NCI-H2171 (cell line): ENCODE data around the gene MMP24.
A peak's percentile ranks its signal among the peaks of the same experiment; 100 is the strongest.
"Not testable (repeated sequence)": the region's sequence is repeated elsewhere in the genome, so short reads cannot be mapped to it uniquely, and the experiment has no call there.

Experiments
- DNase-seq: peaks from one replicate; lab custom pipeline; 2025; lab: John Stamatoyannopoulos, UW

The MMP24 gene

GRCh38 chr20:35226126-35226883 is at the start of gene MMP24:
Gene MMP24, plus strand, starts transcription at chr20:35226690. Its CDS starts 49 bp downstream, at chr20:35226739.
- no peak for DNase-seq

GRCh38 chr20:35179292-35180212 is 46.9 kb upstream of the MMP24 start:
- DNase-seq: no peak

GRCh38 chr20:35180266-35180665 is 46.2 kb upstream of the MMP24 start:
- no peak for DNase-seq

GRCh38 chr20:35181731-35182130 is 44.8 kb upstream of the MMP24 start:
- no peak for DNase-seq

- DNase-seq: not testable (repeated sequence)
These were observed 39.7 kb upstream of the MMP24 start for GRCh38 chr20:35186691-35187289.

GRCh38 chr20:35187584-35188190 is 38.8 kb upstream of the MMP24 start:
- no peak for DNase-seq

- DNase-seq: not testable (repeated sequence)
These were observed 37.3 kb upstream of the MMP24 start for GRCh38 chr20:35189223-35189622.

- no peak for DNase-seq
These were observed 35.9 kb upstream of the MMP24 start for GRCh38 chr20:35190556-35190955.

- DNase-seq: no peak
These were observed 34.9 kb upstream of the MMP24 start for GRCh38 chr20:35191419-35192117.

GRCh38 chr20:35192118-35192872 is 34.2 kb upstream of the MMP24 start:
- no peak for DNase-seq

- not testable (repeated sequence) for DNase-seq
These were observed 33.3 kb upstream of the MMP24 start for GRCh38 chr20:35193031-35193791.

- DNase-seq: no peak
These were observed 30.2 kb upstream of the MMP24 start for GRCh38 chr20:35196313-35196712.

- no peak for DNase-seq
These were observed 26.8 kb upstream of the MMP24 start for GRCh38 chr20:35199740-35200139.

- no peak for DNase-seq
These were observed 26.2 kb upstream of the MMP24 start for GRCh38 chr20:35200267-35200666.

- not testable (repeated sequence) for DNase-seq
These were observed 25.0 kb upstream of the MMP24 start for GRCh38 chr20:35201467-35201866.

- DNase-seq: no peak
These were observed 19.7 kb upstream of the MMP24 start for GRCh38 chr20:35206802-35207201.

- peak; percentile 72 for DNase-seq
These were observed 18.4 kb upstream of the MMP24 start for GRCh38 chr20:35207950-35208611.

- DNase-seq: no peak
These were observed 11.2 kb upstream of the MMP24 start for GRCh38 chr20:35215066-35215956.
